Stomach (tissue), 4 donors: ENCODE results near the gene EPHA10.

Experiments used
- CTCF ChIP-seq, 7 experiments: fragments of 450-650 bp in 4 of 7; fragments of 200-600 bp in 3 of 7; sonication (generic) in 3 of 7; IDR thresholded peaks; one replicate each; pipeline ENCODE4 v1.5.1; 2016 to 2019; ENCODE audit warnings: antibody characterized with exemption in 7 of 7, control low read depth in 2 of 7, mild to moderate bottlenecking in 1 of 7
- POLR2A ChIP-seq, 4 donors: fragments of 450-650 bp; IDR thresholded peaks; one replicate each; pipeline ENCODE4 v1.6.1; 2016; ENCODE audit warnings: antibody characterized with exemption in 4 of 4, control low read depth in 2 of 4, mild to moderate bottlenecking in 1 of 4, moderate library complexity in 1 of 4
- POLR2AphosphoS5 ChIP-seq, 3 donors: sonication (generic); formaldehyde crosslinking; IDR thresholded peaks; one replicate each; pipeline ENCODE4 v1.6.1; 2016; ENCODE audit warnings: antibody characterized with exemption in 3 of 3

GRCh38 chr1:37753473-37754321, 11.2 kb downstream of the EPHA10 start:
- TF ChIP-seq POLR2A (IDR thresholded peaks at IDR 0.05) (no peak), CTCF (IDR thresholded peaks at IDR 0.05) (no peak), POLR2AphosphoS5 (IDR thresholded peaks at IDR 0.05) (no peak)
